Heart right ventricle (tissue), 16 donors: Measurements from ENCODE around the gene INSL3. TPM values are rescaled to one million over a fixed set of nuclear protein-coding genes. Genes with fewer than 3 reads are reported as not detected.

Experiments
- ATAC-seq, 8 donors: fragments of 200-7000 bp; cut with Tn5 transposase; one replicate each; pipeline ENCODE4 v1.9.1; 2020; ENCODE audit warnings: mild to moderate bottlenecking in 8 of 8, moderate library complexity in 8 of 8, moderate number of reproducible peaks in 1 of 8
- DNase-seq, 2 donors: peaks; one replicate each; pipeline ENCODE4 v3.0.0-alpha.2; 2020
- H3K27ac ChIP-seq, 10 donors: fragments of 200-600 bp; sonication (generic) in 2 of 10; one replicate each; pipeline versions ENCODE4 v1.5.0 to v1.8.0; 2020 to 2022; ENCODE audit warnings: mild to moderate bottlenecking in 3 of 10
- H3K27me3 ChIP-seq, 7 donors: fragments of 200-600 bp; one replicate each; pipeline ENCODE4 v1.8.0; 2021 to 2022; ENCODE audit warnings: mild to moderate bottlenecking in 2 of 7
- H3K36me3 ChIP-seq, 9 donors: fragments of 200-600 bp; sonication (generic) in 1 of 9; one replicate each; pipeline versions ENCODE4 v1.5.0 to v1.8.0; 2020 to 2022; ENCODE audit warnings: mild to moderate bottlenecking in 2 of 9
- H3K4me1 ChIP-seq, 9 donors: fragments of 200-600 bp; sonication (generic) in 1 of 9; one replicate each; pipeline versions ENCODE4 v1.5.0 to v1.8.0; 2020 to 2022; ENCODE audit warnings: mild to moderate bottlenecking in 4 of 9
- H3K4me3 ChIP-seq, 10 donors: fragments of 200-600 bp; sonication (generic) in 2 of 10; one replicate each; pipeline versions ENCODE4 v1.5.0 to v1.8.0; 2020 to 2022; ENCODE audit warnings: mild to moderate bottlenecking in 7 of 10, moderate library complexity in 2 of 10
- H3K9me3 ChIP-seq, 11 donors: fragments of 200-600 bp in 10 of 11; sonication (generic) in 2 of 11; one replicate each; pipeline versions ENCODE4 v1.5.0 to v1.8.0; 2013 to 2022; ENCODE audit warnings: mild to moderate bottlenecking in 2 of 11, control low read depth in 1 of 11, moderate library complexity in 1 of 11
- CTCF ChIP-seq, 9 donors: fragments of 200-600 bp; sonication (generic) in 2 of 9; IDR thresholded peaks; one replicate each; pipeline versions ENCODE4 v1.5.0 to v1.8.0; 2021 to 2022; ENCODE audit warnings: antibody characterized with exemption in 9 of 9, mild to moderate bottlenecking in 5 of 9, moderate library complexity in 1 of 9
- WGBS, 2 donors: extraction: QIAGEN DNeasy Blood & Tissue Kit; methylation state at CpG; one replicate each; pipeline ENCODE4 v1.1.7; 2013; ENCODE audit warnings: inconsistent platforms in 1 of 2; 5-methylcytosine and 5-hydroxymethylcytosine counted together
- intact Hi-C, 10 donors: fragments of 100-400 bp; cut with DNase I; formaldehyde crosslinking; loops; one replicate each; pipeline versions ENCODE4 v1.11.1 to v1.14.2; 2022
- polyA plus RNA-seq, 2 donors: library from polyadenylated mRNA; stranded (reverse); fragments of 200-250 nt; gene quantifications; one replicate each; pipeline ENCODE4 v1.2.3, GENCODE V29; 2013
- total RNA-seq, 10 donors: library from RNA; stranded (reverse); fragmentation: NEBNext Ultra II Directional in 3 of 10; extraction: Animal tissue kit (Norgen Biotek cat#: 25700) in 3 of 10; gene quantifications; one replicate each; pipeline versions ENCODE4 v1.2.1 to v1.2.4, GENCODE V29; 2021 to 2023
- donor health status: Arrhythmogenic right ventricular cardiomyopathy.
- donor health status: ischemic (EF 13 %, LVEDD 7.1; RV severe dilation, severe dysfunction).
- donor health status: healthy with polysubstance abuse.
- donor health status: DM: no; HTN: yes; CAD: no.
- donor health status: DM: no; HTN: no; CAD: no.
- donor health status: ischemic (EF 25% LVEDD 6.9; RV normal size, moderate dysfunction).
- donor health status: ischemic (EF 25% LVEDD 5.7; RV mildly dilated, moderate dysfunction).
- donor health status: healthy.
- donor health status: DM: yes; HTN: yes; CAD: no.
- donor health status: Ischemic cardiomyopathy.
- donor health status: ischemic (EF 35%, LVEDD 5.7; RV mildly dilated, moderate dysfunction).
- donor health status: nonischemic (EF 11% LVEDD 7.7; RV severe dilation, severe dysfunction).
- donor health status: DM: yes; HTN: yes; CAD: no.
- donor health status: PGD.
- donor health status: ischemic (EF 29% LVEDD 5.4; RV normal size, mild dysfunction).
- donor health status: nonischemic (EF 23%, LVEDD 6.1; RV moderate dilation, normal function).

The INSL3 gene
- total and polyA plus RNA-seq, 12 donors, result 0.04 TPM; not detected in 11

GRCh38 chr19:17796838-17797423 lies 24.4 kb downstream of the INSL3 start:
- Histone ChIP-seq H3K36me3 (no peaks in the 10 kb centered on the region), H3K4me1 (peaks cover 0 to 12% (median 0%) of the 10 kb centered on the region in 9 donors), H3K27ac (no peak overlapping the region), H3K9me3 (no peaks in the 10 kb centered on the region), H3K27me3 (peaks cover 0 to 89% (median 63%) of the 10 kb centered on the region in 7 donors), H3K4me3 (no peak overlapping the region)
- DNase-seq (no peak), ATAC-seq (no peak)
- WGBS, 2 donors, result 30 to 49% methylated on average over 1 of the region's 1 CpG
- TF ChIP-seq CTCF (IDR thresholded peaks at IDR 0.05), result no peak
- intact Hi-C loops, result no loop called here

GRCh38 chr19:17796013-17796837 lies 25.1 kb downstream of the INSL3 start:
- TF ChIP-seq CTCF (IDR thresholded peaks at IDR 0.05), result no peak
- no peaks in the 10 kb centered on the region for H3K9me3 ChIP-seq
- H3K4me3 ChIP-seq, result no peak overlapping the region
- peaks cover 0 to 19% (median 0%) of the 10 kb centered on the region in 9 donors for H3K4me1 ChIP-seq
- peaks cover 0 to 86% (median 63%) of the 10 kb centered on the region in 7 donors for H3K27me3 ChIP-seq
- ATAC-seq (no peak), DNase-seq (no peak)
- no peak overlapping the region for H3K27ac ChIP-seq
- WGBS, 2 donors, result 62 to 73% methylated on average over 6 of the region's 6 CpGs
- H3K36me3 ChIP-seq, result no peaks in the 10 kb centered on the region
- intact Hi-C loops, result no loop called here

- Histone ChIP-seq H3K9me3 (no peaks in the 10 kb centered on the region), H3K4me1 (peaks cover 0 to 19% (median 0%) of the 10 kb centered on the region in 9 donors), H3K36me3 (no peaks in the 10 kb centered on the region), H3K27ac (no peak overlapping the region), H3K27me3 (peaks cover 0 to 88% (median 63%) of the 10 kb centered on the region in 7 donors), H3K4me3 (no peak overlapping the region)
- ATAC-seq, result no peak
- intact Hi-C loops, result no loop called here
- TF ChIP-seq CTCF (IDR thresholded peaks at IDR 0.05), result no peak
- WGBS, 2 donors, result 21 to 23% methylated on average over 14 of the region's 14 CpGs
- DNase-seq, result no peak
These were observed 25.8 kb downstream of the INSL3 start for GRCh38 chr19:17795495-17795856.

GRCh38 chr19:17794731-17795494 lies 26.4 kb downstream of the INSL3 start, which contains the start of gene B3GNT3:
TSS of gene B3GNT3 (plus strand) at chr19:17795138. CDS start at chr19:17807808, 12,670 bp downstream.
- 4 to 7% methylated on average over 49 to 50 of the region's 50 CpGs for WGBS, 2 donors
- H3K27ac ChIP-seq, result no peak within 1 kb of the TSS
- peak in 1 of 2 donors; percentile 34 for DNase-seq
- intact Hi-C loops, result loop anchor here in 1 of 10 donors (5.0 kb wide), 1 partner anchor 363 kb away; no protein-coding TSS in a partner anchor
- H3K9me3 ChIP-seq, result no peaks in the 10 kb centered on the region
- peaks cover 0 to 19% (median 0%) of the 10 kb centered on the region in 9 donors for H3K4me1 ChIP-seq
- H3K36me3 ChIP-seq, result no peaks in the 10 kb centered on the region
- no peak for TF ChIP-seq CTCF (IDR thresholded peaks at IDR 0.05)
- peaks cover 0 to 82% (median 61%) of the 10 kb centered on the region in 7 donors for H3K27me3 ChIP-seq
- no peak for ATAC-seq
- H3K4me3 ChIP-seq, result peak within 1 kb of the TSS in 1 of 10 donors; percentile 34
